Fibroblast of skin of abdomen (primary cell): Measurements from ENCODE around the gene FUT7.

Source experiments
- DNase-seq: peaks from one replicate; pipeline ENCODE4 v3.0.0-alpha.2; 2013

Gene FUT7

GRCh38 chr9:137001857-137002645, 29.8 kb downstream of the FUT7 start:
- no peak for DNase-seq

- peak; percentile 63 for DNase-seq
Measured at GRCh38 chr9:137000177-137000930, 31.5 kb downstream of the FUT7 start.

GRCh38 chr9:136997830-136998234, 34.1 kb downstream of the FUT7 start:
- no peak for DNase-seq

- DNase-seq: no peak
Measured at GRCh38 chr9:136997371-136997770, 34.5 kb downstream of the FUT7 start.

GRCh38 chr9:136996361-136997292, 35.3 kb downstream of the FUT7 start, which contains the start of gene CLIC3:
Gene CLIC3 (minus strand): TSS chr9:136996568. CDS start chr9:136996543, 25 bp downstream.
- DNase-seq: peak; percentile 7

GRCh38 chr9:136995772-136996311, 36.0 kb downstream of the FUT7 start:
- peak; percentile 24 for DNase-seq

GRCh38 chr9:136995362-136995761, 36.5 kb downstream of the FUT7 start:
- no peak for DNase-seq

- DNase-seq: no peak
Measured at GRCh38 chr9:136994888-136995230, 37.0 kb downstream of the FUT7 start.

GRCh38 chr9:136994180-136994887, 37.6 kb downstream of the FUT7 start:
- no peak for DNase-seq

GRCh38 chr9:136992819-136993369, 39.0 kb downstream of the FUT7 start:
- DNase-seq: no peak

GRCh38 chr9:136991993-136992818, 39.7 kb downstream of the FUT7 start, which contains the start of gene PAXX:
Gene PAXX (plus strand): TSS chr9:136992422. CDS start chr9:136992444, 22 bp downstream.
- peak; percentile 88 for DNase-seq

- DNase-seq: no peak
Measured at GRCh38 chr9:136990242-136990911, 41.5 kb downstream of the FUT7 start.

GRCh38 chr9:136988872-136989271, 43.0 kb downstream of the FUT7 start:
- DNase-seq: no peak

- no peak for DNase-seq
Measured at GRCh38 chr9:136985853-136986252, 46.0 kb downstream of the FUT7 start.

- DNase-seq: no peak
Measured at GRCh38 chr9:136985027-136985602, 46.8 kb downstream of the FUT7 start.

- no peak for DNase-seq
Measured at GRCh38 chr9:136984464-136985026, 47.3 kb downstream of the FUT7 start.

- no peak for DNase-seq
Measured at GRCh38 chr9:136983656-136984314, 48.1 kb downstream of the FUT7 start.

- no peak for DNase-seq
Measured at GRCh38 chr9:136983167-136983566, 48.7 kb downstream of the FUT7 start.
